ENCODE data around the gene SLC30A4. TPM values are rescaled to one million over a fixed set of nuclear protein-coding genes. Genes with fewer than 3 reads are reported as not detected.

The SLC30A4 gene
- total RNA-seq, 1 donor from 2014 or later: 2.8 TPM

GRCh38 chr15:45443645-45444044 is 78.9 kb downstream of the SLC30A4 start:
- DNase-seq: no peak
- Histone ChIP-seq H3K4me3 (no peak overlapping the region), H3K27me3 (ENCODE audit: low read depth) (peaks cover 5% of the 10 kb centered on the region), H3K9me3 (replicated peaks) (no peaks in the 10 kb centered on the region), H3K27ac (replicated peaks) (no peak overlapping the region), H3K36me3 (no peaks in the 10 kb centered on the region), H3K4me1 (no peaks in the 10 kb centered on the region)
- TF ChIP-seq CTCF (IDR thresholded peaks at IDR 0.05; ENCODE audit: borderline replicate concordance): no peak
- intact Hi-C loops (cut with micrococcal nuclease): no loop called here

GRCh38 chr15:45442507-45443135 is 79.9 kb downstream of the SLC30A4 start:
- H3K9me3 ChIP-seq (replicated peaks): no peaks in the 10 kb centered on the region
- no peaks in the 10 kb centered on the region for H3K4me1 ChIP-seq
- intact Hi-C loops (cut with micrococcal nuclease): no loop called here
- no peak overlapping the region for H3K4me3 ChIP-seq
- DNase-seq: no peak
- no peaks in the 10 kb centered on the region for H3K36me3 ChIP-seq
- H3K27me3 ChIP-seq (ENCODE audit: low read depth): no peaks in the 10 kb centered on the region
- TF ChIP-seq CTCF (IDR thresholded peaks at IDR 0.05; ENCODE audit: borderline replicate concordance): no peak
- H3K27ac ChIP-seq (replicated peaks): no peak overlapping the region

- H3K27me3 ChIP-seq (ENCODE audit: low read depth): no peaks in the 10 kb centered on the region
- no peak for TF ChIP-seq CTCF (IDR thresholded peaks at IDR 0.05; ENCODE audit: borderline replicate concordance)
- no peak overlapping the region for H3K27ac ChIP-seq (replicated peaks)
- no peaks in the 10 kb centered on the region for H3K9me3 ChIP-seq (replicated peaks)
- intact Hi-C loops (cut with micrococcal nuclease): no loop called here
- no peak for DNase-seq
- no peaks in the 10 kb centered on the region for H3K4me1 ChIP-seq
- no peaks in the 10 kb centered on the region for H3K36me3 ChIP-seq
- H3K4me3 ChIP-seq: no peak overlapping the region
Observed at GRCh38 chr15:45441686-45442085, 80.9 kb downstream of the SLC30A4 start.

- intact Hi-C loops (cut with micrococcal nuclease): no loop called here
- TF ChIP-seq CTCF (IDR thresholded peaks at IDR 0.05; ENCODE audit: borderline replicate concordance): no peak
- DNase-seq: no peak
- no peaks in the 10 kb centered on the region for H3K36me3 ChIP-seq
- H3K4me1 ChIP-seq: no peaks in the 10 kb centered on the region
- no peak overlapping the region for H3K27ac ChIP-seq (replicated peaks)
- H3K9me3 ChIP-seq (replicated peaks): no peaks in the 10 kb centered on the region
- no peaks in the 10 kb centered on the region for H3K27me3 ChIP-seq (ENCODE audit: low read depth)
- no peak overlapping the region for H3K4me3 ChIP-seq
Observed at GRCh38 chr15:45441036-45441435, 81.5 kb downstream of the SLC30A4 start.

- Histone ChIP-seq H3K27me3 (ENCODE audit: low read depth) (no peaks in the 10 kb centered on the region), H3K36me3 (no peaks in the 10 kb centered on the region), H3K4me3 (no peak overlapping the region), H3K9me3 (replicated peaks) (no peaks in the 10 kb centered on the region), H3K27ac (replicated peaks) (no peak overlapping the region), H3K4me1 (no peaks in the 10 kb centered on the region)
- DNase-seq: no peak
- TF ChIP-seq CTCF (IDR thresholded peaks at IDR 0.05; ENCODE audit: borderline replicate concordance): no peak
- intact Hi-C loops (cut with micrococcal nuclease): no loop called here
Observed at GRCh38 chr15:45439521-45440260, 82.9 kb downstream of the SLC30A4 start.

Measured in left ventricle myocardium inferior (tissue), 1 donor.